HG03039 (cell line): ENCODE results near the gene ZNF670.

Experiments
- ATAC-seq: cut with Tn5 transposase; IDR thresholded peaks from one replicate; pipeline ENCODE4 v1.9.1; 2021; ENCODE audit warnings: mild to moderate bottlenecking, moderate library complexity; ENCODE audit not compliant: unreplicated experiment

The ZNF670 gene

DNA sequence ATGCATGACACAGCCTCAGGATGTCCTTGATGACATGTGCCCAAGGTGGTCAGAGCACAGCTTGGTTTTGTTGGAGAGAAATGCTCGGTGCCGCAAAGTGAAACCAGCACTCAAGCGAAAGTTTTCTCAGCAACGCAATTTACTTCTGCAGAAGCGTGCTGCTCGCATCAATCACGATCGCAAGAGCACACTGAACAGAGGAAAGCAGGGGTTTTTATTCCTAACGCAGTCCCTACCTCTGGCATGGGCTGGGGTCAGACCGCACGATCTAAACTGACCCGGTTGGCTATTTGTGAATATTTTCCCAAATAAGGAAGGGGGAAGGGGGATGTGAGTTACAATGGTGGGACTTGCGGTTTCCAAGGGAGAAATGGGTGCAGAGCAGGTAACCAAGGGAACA, 26.4 kb upstream of the ZNF670 start:
- no peak for ATAC-seq

DNA sequence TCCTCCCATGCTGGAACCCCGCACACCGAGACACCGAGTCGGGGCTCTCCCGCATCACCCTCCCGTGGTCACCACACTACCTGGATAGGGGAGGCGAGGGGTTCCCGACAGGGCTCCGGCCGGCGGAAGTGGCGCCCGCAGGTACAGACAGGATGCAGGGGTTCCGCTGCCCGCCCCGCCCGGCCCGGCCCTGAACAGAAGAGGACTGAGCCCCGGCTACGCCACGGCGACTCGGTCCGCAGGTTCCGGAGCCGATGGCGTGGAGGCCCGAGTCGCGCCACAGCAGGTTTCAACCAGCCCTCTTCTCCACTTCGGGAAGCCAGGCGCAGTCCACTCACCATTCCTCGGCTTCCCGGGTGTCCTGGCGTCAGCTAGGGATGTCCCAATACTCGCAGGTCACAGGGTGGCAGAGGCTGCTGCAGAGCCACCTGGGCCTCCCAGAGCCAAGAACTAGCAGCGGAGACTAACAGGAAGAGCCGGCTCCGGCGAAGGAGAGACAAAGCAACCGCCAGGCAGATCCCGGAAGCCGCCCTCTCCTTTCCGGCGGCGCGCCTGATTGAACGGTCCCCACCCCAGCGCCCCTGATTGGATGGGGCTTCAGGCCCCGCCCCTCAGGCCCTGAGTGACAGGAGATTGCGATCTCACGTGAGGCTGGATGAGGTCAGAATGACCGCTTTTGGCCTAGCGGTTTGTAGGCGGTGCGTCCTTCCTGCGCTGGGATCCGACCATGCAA, 25.4 kb upstream of the ZNF670 start, which contains the start of gene ZNF669:
Gene ZNF669 (minus strand): TSS at position 498 of the 733 bp plus-strand sequence. CDS start 157 bp downstream, at position 341.
- ATAC-seq, result peak; percentile 100

DNA sequence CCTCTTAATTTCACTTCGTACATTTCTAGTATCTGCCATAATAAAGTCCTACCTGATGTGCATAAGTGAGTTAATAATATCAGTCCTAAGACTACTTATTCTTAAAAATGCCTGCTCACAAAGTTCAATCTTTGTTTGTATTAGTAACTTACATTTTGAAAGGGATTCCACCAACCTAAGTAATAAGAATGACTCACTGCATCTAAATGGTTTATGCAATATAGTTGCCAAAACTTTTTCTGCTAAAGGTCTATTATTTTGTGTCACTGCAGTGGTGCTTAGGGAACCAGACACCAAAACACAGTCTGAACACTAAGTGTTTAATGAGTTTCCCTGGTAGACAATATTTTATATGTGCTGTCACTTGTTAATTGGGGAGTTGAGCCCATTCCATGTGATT, 23.8 kb upstream of the ZNF670 start:
- ATAC-seq, result no peak

DNA sequence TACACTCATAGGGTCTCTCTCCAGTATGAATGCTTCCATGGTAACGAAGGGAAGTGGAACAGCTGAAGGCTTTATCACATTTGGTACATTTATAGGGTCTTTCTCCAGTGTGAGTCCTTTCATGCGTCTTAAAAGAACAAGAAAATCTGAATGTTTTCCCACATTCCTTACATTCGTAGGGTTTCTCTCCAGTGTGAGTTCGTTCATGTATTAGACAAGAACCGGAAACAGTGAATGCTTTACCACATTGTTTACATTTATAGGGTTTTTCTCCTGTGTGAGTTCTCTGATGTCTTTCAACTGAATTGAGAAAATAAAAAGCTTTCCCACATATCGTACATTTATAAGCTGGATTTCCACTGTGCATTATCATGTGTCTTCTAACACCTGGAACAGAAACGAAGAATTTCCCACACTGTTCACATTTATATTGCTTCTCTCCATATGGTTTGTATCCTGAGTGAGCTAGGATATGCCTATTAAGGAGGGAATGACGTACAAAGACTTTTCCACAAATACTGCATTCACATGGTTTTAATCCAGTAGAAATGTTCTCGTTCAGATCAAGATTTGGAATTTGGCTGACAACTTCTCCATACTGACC, 22.2 kb upstream of the ZNF670 start:
- no peak for ATAC-seq

DNA sequence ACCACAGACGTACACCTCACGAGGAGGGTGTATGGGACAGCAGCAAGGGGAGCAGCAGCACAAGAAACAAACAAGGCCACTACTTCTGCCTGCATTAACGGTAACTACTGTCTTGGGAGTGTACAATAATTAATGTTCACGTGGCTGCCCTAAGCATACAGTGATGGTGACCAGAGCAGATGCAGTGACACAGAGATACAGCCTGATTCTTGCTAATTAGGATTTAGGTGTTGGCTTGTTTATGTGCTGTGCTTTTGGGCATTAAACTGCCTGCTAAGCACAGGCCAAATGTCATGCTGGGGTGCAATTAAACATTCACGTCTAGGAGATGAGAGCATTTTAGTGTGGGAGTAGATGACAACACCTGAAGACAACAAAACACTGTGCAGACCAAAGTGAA, 18.3 kb upstream of the ZNF670 start:
- no peak for ATAC-seq

DNA sequence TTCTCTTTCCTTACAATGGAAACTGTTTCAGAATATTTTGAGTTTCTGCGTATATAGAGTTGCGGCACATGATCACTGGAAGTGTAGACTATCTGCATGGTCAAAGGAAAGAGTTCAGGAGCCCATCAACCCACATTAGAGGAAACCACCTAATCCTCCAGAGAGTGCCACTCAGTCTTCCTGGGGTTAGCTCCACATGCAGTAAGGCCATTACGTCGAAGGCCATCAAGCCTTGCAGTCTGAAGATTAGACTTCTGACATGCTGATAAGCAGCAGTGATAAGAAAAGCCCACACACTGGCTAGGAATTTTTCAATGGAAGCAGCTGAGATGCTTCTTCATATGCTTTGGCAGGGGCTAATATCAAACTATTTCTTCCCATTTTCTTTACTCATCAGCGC, 17.9 kb upstream of the ZNF670 start:
- ATAC-seq, result no peak

DNA sequence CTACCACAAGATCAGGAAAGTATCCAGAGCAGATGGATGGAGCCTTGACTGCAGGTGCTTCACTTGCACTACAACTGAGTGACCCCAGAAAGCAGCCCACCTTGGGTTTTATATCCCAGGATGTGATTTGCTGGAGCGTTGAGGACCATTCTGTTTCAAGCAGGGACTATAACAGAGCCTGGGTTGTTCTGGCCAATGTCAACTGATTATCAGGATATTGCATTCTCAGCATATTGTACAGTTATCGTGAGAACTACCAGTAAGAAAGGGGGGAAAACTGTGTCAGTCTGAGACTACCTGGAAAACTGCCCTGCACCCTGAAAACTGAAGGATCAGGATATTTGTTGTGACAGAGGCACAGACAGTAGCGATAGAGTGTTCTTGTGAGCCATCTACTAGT, 17.5 kb upstream of the ZNF670 start:
- no peak for ATAC-seq

DNA sequence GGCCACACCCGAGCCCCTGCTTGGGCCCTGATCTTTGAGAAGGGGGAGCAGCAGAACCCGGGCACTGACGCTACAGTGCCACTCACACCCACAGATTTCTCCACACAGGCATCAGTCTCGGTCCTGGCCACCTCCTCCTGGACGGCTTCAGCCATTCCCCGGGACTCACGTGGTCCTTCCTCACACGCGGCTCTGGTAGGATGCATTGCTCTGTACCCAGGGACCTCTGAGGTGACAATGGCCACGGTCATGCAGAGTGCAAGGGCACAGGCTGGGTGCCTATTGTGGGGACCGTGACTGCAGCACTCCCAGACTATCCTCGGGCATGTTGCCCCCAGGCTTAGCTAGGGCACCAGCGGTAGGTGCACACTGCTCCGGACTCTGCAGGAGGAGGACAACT, 11.8 kb upstream of the ZNF670 start:
- ATAC-seq, result no peak

DNA sequence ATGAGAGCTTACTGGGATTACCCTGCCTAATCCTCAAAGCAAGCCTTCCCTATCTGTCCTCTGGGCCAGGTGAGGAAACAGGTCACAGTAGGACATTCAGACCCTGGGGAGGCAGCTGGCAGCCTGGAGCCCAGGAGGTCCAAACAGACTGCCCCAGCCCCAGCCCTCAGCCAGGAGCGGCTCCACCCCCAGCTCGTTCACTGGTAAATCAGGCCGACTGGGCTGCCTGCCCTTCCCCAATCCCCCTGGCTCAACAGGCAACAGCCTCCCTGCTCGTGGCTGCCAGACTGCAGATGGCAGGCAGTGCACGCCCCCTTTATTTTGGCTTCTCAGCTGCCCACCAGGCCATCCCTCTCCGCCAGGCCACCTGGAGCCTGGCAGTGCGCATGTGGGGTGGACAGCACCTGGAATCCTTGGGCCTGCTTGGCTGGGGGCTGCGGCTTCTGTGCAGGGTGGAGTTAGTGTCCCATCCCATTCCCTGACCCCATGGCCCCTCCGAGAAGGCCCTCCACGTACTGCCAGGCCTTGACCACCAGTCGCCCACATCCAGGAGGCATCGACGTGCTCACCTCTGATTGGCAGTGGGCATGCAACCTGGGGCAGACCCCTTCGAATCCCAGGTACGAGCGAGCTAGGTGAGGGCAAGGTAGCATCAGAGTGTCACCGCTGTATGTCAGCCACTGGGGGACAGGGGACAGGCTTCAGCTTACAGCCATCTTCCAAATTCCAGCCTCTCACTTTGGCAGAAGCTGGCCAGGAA, 11.2 kb upstream of the ZNF670 start:
- ATAC-seq, result no peak

DNA sequence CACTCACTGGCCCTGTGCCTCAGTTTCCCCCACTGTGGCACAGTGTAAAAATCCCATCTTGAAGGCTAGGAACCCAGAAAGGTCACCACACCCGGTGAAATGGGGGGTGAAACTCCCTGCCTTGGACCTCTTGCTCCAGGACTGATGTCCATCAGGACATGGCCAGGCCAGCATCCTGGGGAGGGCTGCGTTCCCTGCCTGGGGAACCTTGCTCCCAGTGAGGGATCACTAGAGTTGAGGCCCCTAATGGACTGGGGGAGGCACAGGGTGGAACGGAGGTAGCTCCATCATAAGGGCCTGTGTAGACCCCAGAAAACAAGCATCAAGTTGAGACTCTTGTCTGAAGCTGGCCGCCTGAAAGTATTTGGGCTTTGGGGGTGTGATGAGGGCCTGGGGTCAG, 10.4 kb upstream of the ZNF670 start:
- no peak for ATAC-seq

DNA sequence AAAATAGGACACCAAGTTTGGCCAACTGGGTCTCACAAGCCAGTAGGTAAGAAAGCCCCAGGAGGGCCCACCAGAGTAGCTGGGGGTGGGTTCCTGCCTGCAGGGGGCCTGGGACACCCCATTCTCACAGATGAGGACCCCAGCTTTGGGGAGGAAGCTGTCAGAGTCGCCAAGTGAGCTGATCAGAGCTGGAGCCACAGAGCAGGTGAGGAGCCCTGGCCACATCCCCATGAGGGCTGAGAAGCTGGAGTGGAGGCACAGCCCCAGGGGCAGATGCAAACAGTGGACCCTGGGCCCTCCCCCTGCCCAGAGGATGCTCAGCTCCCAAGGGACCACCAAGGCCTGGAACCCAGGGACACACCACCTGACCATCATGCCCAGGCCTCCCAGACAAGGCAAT, 8.6 kb upstream of the ZNF670 start:
- no peak for ATAC-seq

DNA sequence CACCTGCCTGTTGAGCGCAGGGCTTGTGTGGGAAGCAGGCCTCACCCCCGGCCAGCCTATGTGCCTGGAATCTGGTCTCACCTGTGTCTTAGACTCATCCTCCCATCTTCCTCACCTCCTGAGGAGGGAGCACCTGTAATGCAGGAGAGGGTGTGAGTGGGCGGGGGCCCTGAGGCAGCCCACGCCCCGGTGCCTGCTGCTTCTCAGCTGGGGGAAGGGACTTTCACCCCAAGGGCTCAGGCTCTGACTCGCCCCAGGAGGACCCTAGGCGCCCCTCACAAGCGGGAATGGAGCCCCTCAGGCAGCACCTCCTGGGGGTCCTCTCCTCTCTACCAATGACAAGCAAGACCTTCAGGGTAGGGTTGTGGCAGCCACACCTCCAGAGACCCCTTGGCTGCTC, 6.7 kb upstream of the ZNF670 start:
- no peak for ATAC-seq

DNA sequence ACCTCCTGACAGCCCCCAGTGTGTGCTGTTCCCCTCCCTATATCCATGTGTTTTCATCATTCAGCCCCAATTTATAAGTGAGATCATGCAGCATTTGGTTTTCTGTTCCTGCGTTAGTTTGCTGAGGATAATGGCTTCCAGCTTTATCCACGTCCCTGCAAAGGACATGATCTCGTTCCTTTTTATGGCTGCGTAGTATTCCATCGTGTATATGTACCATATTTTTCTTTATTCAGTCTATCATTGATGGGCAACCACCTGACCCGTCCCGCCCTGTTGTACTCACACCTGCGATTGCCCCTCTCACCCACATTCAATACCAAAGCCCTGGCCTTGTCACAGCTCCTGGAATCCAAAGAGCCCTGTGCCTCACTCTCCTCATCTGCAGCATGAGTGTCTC, 6.2 kb upstream of the ZNF670 start:
- ATAC-seq, result no peak

DNA sequence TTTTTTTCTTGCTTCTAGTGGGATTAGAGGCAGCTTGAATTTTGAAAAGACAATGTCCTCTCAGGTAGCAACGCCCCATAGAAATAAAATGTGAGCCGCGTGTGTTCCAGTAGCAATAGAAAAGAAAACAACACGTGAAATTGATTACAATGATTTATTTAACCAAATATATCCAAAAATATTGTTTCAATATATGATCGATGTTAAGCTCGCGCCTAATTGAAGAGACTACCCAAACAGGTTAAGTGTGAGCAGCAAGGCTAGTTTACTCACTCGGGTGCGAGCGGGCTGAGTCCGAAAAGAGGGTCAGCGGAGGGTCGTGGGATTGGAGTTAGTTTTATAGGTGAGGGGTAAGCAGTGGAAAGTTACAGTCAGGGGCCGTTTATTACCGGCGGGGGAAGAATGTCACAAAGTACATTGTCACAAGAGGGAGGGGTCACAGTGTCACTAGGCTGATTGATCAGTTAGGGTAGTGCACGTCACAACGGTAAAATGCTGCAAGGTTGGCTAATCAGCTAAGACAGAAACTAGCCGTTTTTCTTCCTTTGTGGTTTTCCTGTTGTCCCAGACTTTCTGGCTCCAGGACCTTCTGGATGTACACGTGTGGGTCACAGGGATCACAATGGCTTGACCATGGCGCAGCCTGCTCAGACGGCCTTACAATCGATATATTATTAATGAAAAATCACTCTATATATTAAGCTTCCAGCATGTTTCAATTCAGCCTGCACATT, 697 bp upstream of the ZNF670 start:
- no peak for ATAC-seq

DNA sequence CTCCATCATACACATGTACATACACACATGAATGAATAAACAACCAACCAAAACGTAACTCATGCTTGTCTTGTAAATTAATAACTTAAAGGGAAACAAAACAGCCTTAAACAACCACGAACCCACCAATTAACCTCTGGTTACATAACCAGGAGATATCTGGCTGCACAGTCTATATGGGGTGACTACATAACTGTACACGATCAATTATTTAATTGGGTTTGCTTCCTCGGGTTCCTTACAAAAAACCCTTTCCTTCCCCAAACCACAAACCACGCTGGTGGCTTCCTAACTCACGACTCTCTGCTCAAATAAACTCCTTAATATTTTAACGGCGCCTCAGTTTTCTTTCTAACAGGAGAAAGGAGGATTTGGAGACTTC, 744 bp downstream of the ZNF670 start:
- no peak for ATAC-seq

DNA sequence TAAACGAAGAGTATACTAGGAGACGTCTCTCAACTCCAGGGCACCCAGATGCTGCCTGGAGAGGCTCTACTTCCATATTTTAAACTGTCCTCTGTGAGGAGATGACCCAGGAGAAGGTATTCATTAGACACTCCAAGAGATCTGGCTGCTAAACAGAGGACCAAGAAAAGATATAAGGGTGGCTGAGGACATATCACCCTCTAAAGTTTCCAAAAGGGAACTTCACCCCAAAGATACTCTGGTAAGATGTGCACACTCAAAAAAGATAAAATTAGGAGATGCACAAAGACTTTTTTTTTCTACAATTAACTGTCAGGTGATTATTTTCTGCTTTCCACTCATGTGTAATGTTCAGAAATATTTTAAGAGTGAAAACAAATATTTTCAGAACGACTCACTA, 1.4 kb downstream of the ZNF670 start:
- no peak for ATAC-seq

DNA sequence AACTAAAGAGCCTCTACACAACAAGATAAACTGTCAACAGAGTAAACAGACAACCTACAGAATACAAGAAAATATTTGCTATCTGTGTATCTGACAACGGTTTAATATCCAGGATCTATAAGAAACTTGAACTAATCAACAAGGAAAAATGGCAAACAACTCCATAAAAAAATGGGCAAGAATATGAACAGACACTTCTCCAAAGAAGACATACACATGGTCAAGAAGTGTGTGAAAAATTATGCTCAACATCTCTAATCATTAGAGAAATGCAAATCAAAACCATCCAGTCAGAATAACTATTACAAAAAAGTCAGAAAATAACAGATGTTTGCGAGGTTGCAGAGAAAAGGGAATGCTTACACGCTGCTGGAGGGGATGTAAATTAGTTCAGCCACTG, 8.0 kb downstream of the ZNF670 start:
- no peak for ATAC-seq

DNA sequence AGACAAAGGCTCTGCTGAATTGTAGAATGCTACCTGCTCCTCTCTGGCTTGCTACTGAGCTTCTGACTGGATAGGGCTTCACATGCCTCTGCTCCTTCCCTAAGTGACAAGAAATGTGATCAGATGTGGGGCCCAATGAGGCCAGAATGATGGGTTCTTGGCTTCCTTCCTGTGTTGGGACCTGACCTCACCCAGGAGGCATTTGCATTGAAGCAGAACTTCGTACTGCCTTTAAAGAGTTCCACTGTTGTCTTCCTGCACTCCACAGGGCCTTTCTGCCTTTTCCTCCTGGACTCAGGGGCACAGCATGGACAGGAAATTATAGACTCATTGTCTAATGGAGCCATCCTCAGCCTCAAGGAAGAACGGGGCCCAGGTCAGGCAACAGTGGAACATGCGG, 14.3 kb downstream of the ZNF670 start:
- ATAC-seq, result no peak

DNA sequence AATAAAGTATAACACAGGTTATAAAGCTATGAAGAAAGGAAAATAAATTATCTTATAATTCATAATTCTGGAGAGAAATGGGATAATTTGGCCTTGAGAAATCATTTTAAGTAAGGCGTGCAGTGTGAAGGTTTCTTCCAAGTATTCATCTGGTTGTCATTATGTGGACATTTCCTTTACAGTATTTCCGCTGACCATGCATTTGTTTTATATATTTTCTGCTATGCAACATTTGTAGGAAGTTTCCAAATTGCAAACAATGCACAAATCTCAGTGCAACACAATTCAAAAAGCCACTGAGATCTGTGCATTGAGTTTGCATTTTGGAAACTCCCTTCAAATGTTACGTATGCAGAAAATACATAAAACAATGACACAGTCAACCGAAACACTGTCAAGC, 17.8 kb downstream of the ZNF670 start:
- no peak for ATAC-seq

DNA sequence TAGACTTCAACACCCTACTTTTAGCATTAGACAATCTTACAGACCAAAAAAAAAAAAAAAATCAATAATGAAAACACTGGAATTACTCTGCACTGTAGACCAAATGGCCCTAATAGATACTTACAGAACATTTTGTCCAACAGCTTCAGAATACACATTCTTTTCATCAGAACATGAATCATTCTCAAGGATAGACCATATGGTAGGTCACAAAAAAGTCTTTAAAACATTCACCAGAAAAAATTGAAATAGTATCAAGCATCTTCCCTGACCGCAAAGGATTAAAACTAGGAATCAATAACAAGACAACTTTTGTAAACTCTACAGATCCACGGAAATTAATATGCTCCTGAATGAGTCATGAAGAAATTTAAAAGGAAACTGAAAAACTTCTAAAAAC, 22.5 kb downstream of the ZNF670 start:
- ATAC-seq, result no peak

DNA sequence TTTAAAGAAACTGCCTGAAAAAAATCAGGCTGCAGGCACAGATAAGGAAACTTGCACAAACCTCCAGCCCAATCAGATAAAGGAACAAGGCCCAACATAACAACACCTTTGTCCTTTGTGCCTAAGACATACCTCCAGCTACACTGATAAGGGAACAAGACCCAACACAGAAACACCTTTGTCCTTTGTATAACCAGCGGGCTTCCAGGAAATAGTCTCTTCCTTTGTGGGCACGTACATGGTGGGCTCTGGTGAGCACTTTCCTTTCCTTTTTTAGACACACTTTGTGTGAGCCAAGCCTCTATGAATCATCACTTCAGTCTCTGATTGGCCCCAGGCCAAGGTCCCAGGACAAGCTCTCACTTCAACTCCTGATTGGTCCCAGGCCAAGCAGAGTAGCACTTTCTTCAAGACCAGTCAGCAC, 23.6 kb downstream of the ZNF670 start:
- no peak for ATAC-seq
